GM12872 (cell line): ENCODE measurements around the gene SLC39A11.

Source experiments
- TF ChIP-seq, protein P1 (sequence below): IDR thresholded peaks from 3 replicates; pipeline ENCODE4 v1.5.1; 2011; ENCODE audit warnings: low read depth, mild to moderate bottlenecking, low read length, moderate library complexity; ENCODE audit not compliant: insufficient read depth

The SLC39A11 gene

DNA sequence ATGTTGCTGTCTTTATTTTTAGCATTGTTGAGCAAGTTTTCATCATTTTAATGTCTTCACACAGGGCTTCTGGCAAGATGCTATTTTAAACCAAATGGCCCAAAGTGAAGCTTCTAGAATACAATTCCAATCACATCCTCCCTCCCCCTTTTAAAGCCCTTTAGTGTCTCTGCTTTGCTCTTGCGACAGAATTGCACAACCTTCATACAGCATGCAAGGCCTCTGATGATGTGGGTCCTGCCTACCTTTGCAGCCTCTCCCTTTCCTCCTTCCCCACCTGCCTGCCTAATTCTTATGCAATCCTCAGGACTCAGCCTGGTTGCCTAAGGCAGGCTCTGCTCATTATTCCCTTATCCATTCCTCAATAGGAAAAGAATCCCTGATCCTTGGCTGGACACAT, 381.7 kb downstream of the SLC39A11 start:
- TF ChIP-seq, protein P1, sequence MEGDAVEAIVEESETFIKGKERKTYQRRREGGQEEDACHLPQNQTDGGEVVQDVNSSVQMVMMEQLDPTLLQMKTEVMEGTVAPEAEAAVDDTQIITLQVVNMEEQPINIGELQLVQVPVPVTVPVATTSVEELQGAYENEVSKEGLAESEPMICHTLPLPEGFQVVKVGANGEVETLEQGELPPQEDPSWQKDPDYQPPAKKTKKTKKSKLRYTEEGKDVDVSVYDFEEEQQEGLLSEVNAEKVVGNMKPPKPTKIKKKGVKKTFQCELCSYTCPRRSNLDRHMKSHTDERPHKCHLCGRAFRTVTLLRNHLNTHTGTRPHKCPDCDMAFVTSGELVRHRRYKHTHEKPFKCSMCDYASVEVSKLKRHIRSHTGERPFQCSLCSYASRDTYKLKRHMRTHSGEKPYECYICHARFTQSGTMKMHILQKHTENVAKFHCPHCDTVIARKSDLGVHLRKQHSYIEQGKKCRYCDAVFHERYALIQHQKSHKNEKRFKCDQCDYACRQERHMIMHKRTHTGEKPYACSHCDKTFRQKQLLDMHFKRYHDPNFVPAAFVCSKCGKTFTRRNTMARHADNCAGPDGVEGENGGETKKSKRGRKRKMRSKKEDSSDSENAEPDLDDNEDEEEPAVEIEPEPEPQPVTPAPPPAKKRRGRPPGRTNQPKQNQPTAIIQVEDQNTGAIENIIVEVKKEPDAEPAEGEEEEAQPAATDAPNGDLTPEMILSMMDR, result no peak

DNA sequence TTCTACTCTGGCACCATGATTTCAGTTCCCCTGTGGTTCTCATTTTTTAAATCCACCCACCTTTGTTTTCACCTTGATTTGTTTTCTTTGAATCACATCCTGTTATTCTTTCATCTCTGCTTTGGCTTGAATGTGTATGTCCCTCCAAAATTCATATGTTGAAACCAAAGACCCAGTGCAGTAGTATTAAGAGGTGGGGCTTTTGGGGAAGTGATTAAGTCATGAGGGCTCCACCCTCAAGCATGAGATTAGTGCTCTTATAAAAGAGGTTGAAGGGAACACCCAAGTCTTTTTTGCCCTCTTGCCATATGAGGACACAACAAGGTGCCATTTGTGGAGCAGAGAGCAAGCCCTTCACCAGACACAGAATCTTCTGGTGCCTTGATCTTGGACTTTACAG, 382.3 kb downstream of the SLC39A11 start:
- TF ChIP-seq, protein P1, result no peak

DNA sequence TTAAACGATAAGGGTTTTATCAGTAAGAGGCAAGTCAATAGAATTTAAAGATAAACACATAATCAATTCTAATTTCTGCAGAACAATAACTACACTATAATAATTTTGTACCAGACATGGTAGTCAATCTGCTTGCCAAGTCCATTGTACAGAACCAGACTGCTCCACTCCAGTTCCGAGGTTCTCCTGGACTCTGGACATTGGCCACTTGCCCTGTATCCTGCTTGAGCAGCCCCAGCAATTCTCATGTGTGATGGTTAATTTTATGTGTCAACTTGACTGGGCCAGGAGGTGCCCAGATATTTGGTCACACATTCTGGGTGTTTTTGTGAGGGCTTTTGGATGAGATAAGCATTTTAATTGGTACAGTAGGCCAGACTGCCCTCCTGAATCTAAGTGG, 384.6 kb downstream of the SLC39A11 start:
- TF ChIP-seq, protein P1, result no peak

DNA sequence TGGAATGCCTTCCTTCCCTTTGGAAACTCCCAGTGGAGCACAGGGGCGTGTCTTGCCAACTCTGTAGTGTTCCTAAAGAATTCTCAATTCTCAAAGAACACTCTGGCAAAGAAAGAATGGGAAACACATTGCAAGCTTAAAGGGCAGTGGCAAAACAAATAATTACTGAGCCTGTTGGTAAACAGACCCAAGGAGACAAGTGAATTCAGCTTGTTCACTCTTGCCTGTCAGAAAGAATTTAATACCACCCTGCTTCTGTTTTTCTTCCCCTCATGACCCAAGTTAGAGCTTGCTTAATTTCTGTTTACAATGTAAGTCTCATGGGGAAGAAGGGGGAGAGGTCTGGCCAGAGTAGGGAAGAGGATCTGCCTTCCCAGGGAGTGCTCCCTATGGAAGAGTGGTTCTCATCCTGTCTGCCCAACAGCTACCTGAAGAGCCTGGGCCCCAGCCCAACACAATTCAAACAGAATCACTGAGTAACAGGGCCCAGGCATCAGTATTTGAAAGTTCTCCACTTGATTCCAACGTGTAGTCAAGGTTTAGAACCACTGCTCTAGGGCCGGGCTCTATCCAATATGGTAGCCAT, 386.0 kb downstream of the SLC39A11 start:
- TF ChIP-seq, protein P1, result no peak

DNA sequence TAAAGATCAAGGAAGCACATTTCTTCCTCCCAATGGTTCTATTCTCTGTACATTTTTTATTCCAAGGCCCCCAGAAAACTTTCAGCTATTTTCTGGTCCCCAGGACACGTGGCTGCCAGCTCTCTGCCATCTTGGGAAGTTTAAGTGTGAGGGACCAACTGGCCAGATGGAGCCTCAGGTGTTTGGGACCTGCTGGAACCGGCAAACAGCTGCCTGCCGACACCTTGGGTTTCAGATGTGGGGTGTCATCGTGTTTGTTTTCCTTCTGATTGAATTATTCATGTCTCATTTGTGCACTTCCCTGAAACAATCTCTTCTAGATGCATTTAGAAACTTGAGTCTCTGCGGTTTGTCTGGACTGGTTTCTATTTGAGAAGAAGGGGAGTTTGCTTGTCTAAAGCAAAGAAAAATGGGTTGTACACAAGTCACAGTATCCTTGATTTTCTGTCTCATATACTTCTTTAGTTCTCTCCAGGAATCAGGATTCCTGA, 386.5 kb downstream of the SLC39A11 start:
- TF ChIP-seq, protein P1, result no peak

DNA sequence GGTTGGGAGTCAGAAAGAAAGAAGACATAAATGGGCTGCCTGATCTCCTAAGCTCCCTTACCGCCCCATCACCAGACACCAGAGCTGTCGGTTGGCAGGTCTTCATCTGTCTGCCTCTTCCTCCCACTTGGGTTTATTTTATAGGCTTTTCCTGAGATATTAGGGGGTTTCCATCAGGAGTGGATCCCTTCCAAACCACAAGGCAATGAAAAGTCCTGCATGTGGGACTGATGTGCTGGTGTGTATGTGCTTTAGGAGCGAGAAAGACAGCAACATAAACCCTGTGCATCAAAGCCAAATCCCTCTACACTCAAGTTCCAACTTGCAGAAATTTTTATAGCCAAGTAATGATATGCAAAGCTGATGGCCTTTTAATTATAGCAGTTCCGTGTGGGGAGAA, 389.5 kb downstream of the SLC39A11 start:
- TF ChIP-seq, protein P1, result no peak

DNA sequence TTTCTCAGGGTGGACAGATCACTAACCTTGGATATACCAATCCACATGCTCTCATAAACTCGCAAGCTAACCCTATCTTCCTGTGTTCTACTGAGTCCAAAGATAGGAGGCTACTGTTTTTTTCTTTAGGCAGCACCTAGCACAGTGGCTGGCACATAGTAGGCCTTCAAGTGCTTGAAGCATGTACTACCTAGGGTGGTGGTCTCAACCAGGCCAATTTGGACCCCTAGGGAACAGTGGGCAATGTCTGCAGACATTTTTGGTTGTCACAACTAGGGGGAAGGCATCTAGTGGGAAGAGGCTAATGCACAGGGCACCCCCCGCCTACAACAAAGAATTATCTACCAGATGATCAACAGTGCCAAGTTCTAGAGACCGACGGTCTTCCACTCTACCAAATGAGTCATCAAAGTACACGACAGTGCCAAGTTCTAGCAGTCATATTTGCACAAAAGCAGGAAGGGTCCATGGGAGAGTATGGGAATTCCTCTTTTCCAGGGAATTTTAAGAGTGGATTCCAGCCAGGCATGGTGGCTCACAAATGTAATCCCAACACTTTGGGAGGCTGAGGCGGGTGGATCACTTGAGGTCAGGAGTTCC, 390.3 kb downstream of the SLC39A11 start:
- TF ChIP-seq, protein P1, result no peak
